Measurements from ENCODE around the gene SRD5A2.

DNA sequence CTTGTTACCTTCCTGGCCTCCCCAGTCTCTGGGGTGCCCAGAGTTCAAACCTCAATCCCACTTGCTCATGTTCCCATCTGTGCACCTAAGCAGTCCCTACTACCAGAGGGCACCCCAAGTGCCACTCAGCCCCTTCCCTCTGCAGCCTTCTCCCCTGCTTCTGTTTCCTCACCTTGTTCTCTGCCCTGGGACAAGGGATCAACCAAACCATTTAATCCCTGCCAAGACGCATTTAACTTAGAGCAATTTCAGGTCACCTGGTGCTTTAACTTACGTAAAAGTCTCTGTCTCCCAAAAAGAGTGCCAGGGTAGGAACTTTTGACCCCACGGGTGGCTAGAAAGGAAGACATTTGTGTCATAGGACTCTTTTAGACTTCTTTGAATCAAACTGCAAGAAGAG, 67.2 kb downstream of the SRD5A2 start:
- TF ChIP-seq EZH2 (IDR thresholded peaks at IDR 0.05; ENCODE audit: borderline replicate concordance, low read length) (no peak), CTCF (IDR thresholded peaks at IDR 0.05; ENCODE audit: low read length) (no peak)

Measured in OCI-LY1 (cell line).